KBM-7 (cell line): ENCODE results near the gene DOCK1.

Experiments used
- DNase-seq: peaks from one replicate; pipeline ENCODE4 v3.0.0-alpha.2; 2015
- in situ Hi-C: fragments of 300-500 bp; cut with MboI; formaldehyde crosslinking; loops from 2 replicates; pipeline ENCODE4 v1.14.3; 2020; ENCODE audit warnings: low sequenced_read_pairs, low pct_unique_long_range_greater_than_20kb, mixed read lengths

Gene DOCK1

GRCh38 chr10:126944191-126944590 is 39.0 kb downstream of the DOCK1 start:
- in situ Hi-C loops: no loop called here
- no peak for DNase-seq

- no peak for DNase-seq
- in situ Hi-C loops: no loop called here
Measured at GRCh38 chr10:126945351-126946030, 40.3 kb downstream of the DOCK1 start.

- no peak for DNase-seq
- in situ Hi-C loops: no loop called here
Measured at GRCh38 chr10:126946746-126947145, 41.5 kb downstream of the DOCK1 start.

- DNase-seq: no peak
Measured at GRCh38 chr10:126948355-126949160, 43.3 kb downstream of the DOCK1 start.

GRCh38 chr10:126949161-126949503 is 43.9 kb downstream of the DOCK1 start:
- in situ Hi-C loops: no loop called here
- DNase-seq: no peak

More at GRCh38 chr10:126948355-126949160, 43.3 kb downstream of the DOCK1 start:
- in situ Hi-C loops: no loop called here

GRCh38 chr10:126950401-126951105 is 45.3 kb downstream of the DOCK1 start:
- no peak for DNase-seq
- in situ Hi-C loops: no loop called here

GRCh38 chr10:126953886-126954285 is 48.7 kb downstream of the DOCK1 start:
- no peak for DNase-seq
- in situ Hi-C loops: no loop called here

- DNase-seq: no peak
- in situ Hi-C loops: no loop called here
Measured at GRCh38 chr10:126955396-126955795, 50.2 kb downstream of the DOCK1 start.

GRCh38 chr10:126955934-126956711 is 50.9 kb downstream of the DOCK1 start:
- in situ Hi-C loops: no loop called here

GRCh38 chr10:126956712-126957108 is 51.5 kb downstream of the DOCK1 start:
- no peak for DNase-seq
- in situ Hi-C loops: no loop called here

More at GRCh38 chr10:126955934-126956711, 50.9 kb downstream of the DOCK1 start:
- DNase-seq: no peak

GRCh38 chr10:126957111-126957510 is 51.9 kb downstream of the DOCK1 start:
- no peak for DNase-seq

GRCh38 chr10:126959431-126959830 is 54.2 kb downstream of the DOCK1 start:
- in situ Hi-C loops: no loop called here
- DNase-seq: no peak

More at GRCh38 chr10:126957111-126957510, 51.9 kb downstream of the DOCK1 start:
- in situ Hi-C loops: no loop called here

GRCh38 chr10:126959906-126960685 is 54.9 kb downstream of the DOCK1 start:
- in situ Hi-C loops: no loop called here
- DNase-seq: no peak

GRCh38 chr10:126963354-126963753 is 58.1 kb downstream of the DOCK1 start:
- in situ Hi-C loops: no loop called here
- no peak for DNase-seq

- in situ Hi-C loops: no loop called here
- DNase-seq: no peak
Measured at GRCh38 chr10:126964190-126964589, 59.0 kb downstream of the DOCK1 start.

GRCh38 chr10:126966938-126967337 is 61.7 kb downstream of the DOCK1 start:
- in situ Hi-C loops: no loop called here
- DNase-seq: no peak

GRCh38 chr10:126969310-126969709 is 64.1 kb downstream of the DOCK1 start:
- DNase-seq: peak; percentile 8
- in situ Hi-C loops: no loop called here

- in situ Hi-C loops: no loop called here
- DNase-seq: no peak
Measured at GRCh38 chr10:126972635-126973414, 67.6 kb downstream of the DOCK1 start.
